Testis (tissue), 3 donors: ENCODE measurements around the gene PXDN. TPM values are rescaled to one million over a fixed set of nuclear protein-coding genes. Genes with fewer than 3 reads are reported as not detected.
A peak's percentile ranks its signal among the peaks of the same experiment; 100 is the strongest.

Experiments
- DNase-seq: peaks from one replicate; pipeline ENCODE4 v3.0.0-alpha.2; 2019
- H3K27ac ChIP-seq, 2 donors: fragments of 200-600 bp; sonication (generic); one replicate each; pipeline ENCODE4 v1.5.1; 2019
- H3K27me3 ChIP-seq: fragments of 200-600 bp; sonication (generic); one replicate; pipeline ENCODE4 v1.5.1; 2019
- H3K36me3 ChIP-seq: fragments of 200-600 bp; sonication (generic); one replicate; pipeline ENCODE4 v1.5.1; 2017; ENCODE audit warnings: low read depth; ENCODE audit errors: missing control alignments
- H3K4me1 ChIP-seq: fragments of 200-600 bp; sonication (generic); one replicate; pipeline ENCODE4 v1.5.1; 2019
- H3K4me3 ChIP-seq, 2 donors: fragments of 200-600 bp; sonication (generic); one replicate each; pipeline ENCODE4 v1.5.1; 2017 to 2019
- H3K9me3 ChIP-seq: fragments of 200-600 bp; sonication (generic); one replicate; pipeline ENCODE4 v1.5.1; 2017
- POLR2A ChIP-seq: fragments of 450-650 bp; IDR thresholded peaks from one replicate; pipeline ENCODE4 v1.6.1; 2017; ENCODE audit warnings: antibody characterized with exemption, mild to moderate bottlenecking, moderate library complexity
- WGBS, 2 donors: methylation state at CpG; one replicate each; pipeline ENCODE4 v1.1.5; 2018; 5-methylcytosine and 5-hydroxymethylcytosine counted together
- intact Hi-C: fragments of 100-400 bp; cut with DNase I; formaldehyde crosslinking; loops from one replicate; pipeline ENCODE4 v1.15.1; 2023; ENCODE audit warnings: low total_unique reads
- polyA plus RNA-seq: library from polyadenylated mRNA; stranded (reverse); fragments of 350-450 nt; fragmentation: Illumina TruSeq; extraction: RNeasy Lipid Tissue Mini Kit (QIAGEN cat#74804); gene quantifications from one replicate; pipeline ENCODE4 v1.2.3, GENCODE V29; 2014; ENCODE audit warnings: low read depth, low replicate concordance; ENCODE audit not compliant: insufficient read depth
- total RNA-seq, 2 donors: library from RNA; depleted of rRNA; stranded (reverse); fragments of >200 nt; gene quantifications; one replicate each; pipeline ENCODE4 v1.2.3, GENCODE V29; 2016
- TF ChIP-seq, protein P1 (sequence below), 3 experiments: fragments of 450-650 bp in 2 of 3; fragments of 200-600 bp in 1 of 3; sonication (generic) in 1 of 3; IDR thresholded peaks; one replicate each; pipeline ENCODE4 v1.5.1; 2016 to 2019; ENCODE audit warnings: antibody characterized with exemption in 3 of 3, mild to moderate bottlenecking in 2 of 3, moderate library complexity in 1 of 3

Gene PXDN
- total and polyA plus RNA-seq, 3 donors from 2014 or later = 26.7 to 41.8 (median 33.8) TPM

GRCh38 chr2:1688161-1688560, 56.2 kb downstream of the PXDN start:
- no peak for TF ChIP-seq POLR2A
- TF ChIP-seq, protein P1, sequence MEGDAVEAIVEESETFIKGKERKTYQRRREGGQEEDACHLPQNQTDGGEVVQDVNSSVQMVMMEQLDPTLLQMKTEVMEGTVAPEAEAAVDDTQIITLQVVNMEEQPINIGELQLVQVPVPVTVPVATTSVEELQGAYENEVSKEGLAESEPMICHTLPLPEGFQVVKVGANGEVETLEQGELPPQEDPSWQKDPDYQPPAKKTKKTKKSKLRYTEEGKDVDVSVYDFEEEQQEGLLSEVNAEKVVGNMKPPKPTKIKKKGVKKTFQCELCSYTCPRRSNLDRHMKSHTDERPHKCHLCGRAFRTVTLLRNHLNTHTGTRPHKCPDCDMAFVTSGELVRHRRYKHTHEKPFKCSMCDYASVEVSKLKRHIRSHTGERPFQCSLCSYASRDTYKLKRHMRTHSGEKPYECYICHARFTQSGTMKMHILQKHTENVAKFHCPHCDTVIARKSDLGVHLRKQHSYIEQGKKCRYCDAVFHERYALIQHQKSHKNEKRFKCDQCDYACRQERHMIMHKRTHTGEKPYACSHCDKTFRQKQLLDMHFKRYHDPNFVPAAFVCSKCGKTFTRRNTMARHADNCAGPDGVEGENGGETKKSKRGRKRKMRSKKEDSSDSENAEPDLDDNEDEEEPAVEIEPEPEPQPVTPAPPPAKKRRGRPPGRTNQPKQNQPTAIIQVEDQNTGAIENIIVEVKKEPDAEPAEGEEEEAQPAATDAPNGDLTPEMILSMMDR (IDR thresholded peaks at IDR 0.05) = no peak
- 95 to 96% methylated on average over 7 to 11 of the region's 11 CpGs for WGBS, 2 donors
- H3K36me3 ChIP-seq = no peaks in the 10 kb centered on the region
- no peak for DNase-seq
- H3K9me3 ChIP-seq = no peaks in the 10 kb centered on the region
- H3K27ac ChIP-seq = no peak overlapping the region
- H3K4me1 ChIP-seq = no peaks in the 10 kb centered on the region
- no peak overlapping the region for H3K4me3 ChIP-seq
- intact Hi-C loops = no loop called here
- no peaks in the 10 kb centered on the region for H3K27me3 ChIP-seq

- intact Hi-C loops = no loop called here
- no peaks in the 10 kb centered on the region for H3K27me3 ChIP-seq
- H3K36me3 ChIP-seq = no peaks in the 10 kb centered on the region
- no peak for DNase-seq
- no peak overlapping the region for H3K27ac ChIP-seq
- H3K9me3 ChIP-seq = no peaks in the 10 kb centered on the region
- 93 to 95% methylated on average over 14 of the region's 14 CpGs for WGBS, 2 donors
- no peaks in the 10 kb centered on the region for H3K4me1 ChIP-seq
- no peak overlapping the region for H3K4me3 ChIP-seq
- no peak for TF ChIP-seq POLR2A
- TF ChIP-seq, protein P1 (IDR thresholded peaks at IDR 0.05) = no peak
Measured at GRCh38 chr2:1687254-1687653, 57.1 kb downstream of the PXDN start.

GRCh38 chr2:1686784-1687105, 57.6 kb downstream of the PXDN start:
- intact Hi-C loops = no loop called here
- Histone ChIP-seq H3K27me3 (no peaks in the 10 kb centered on the region), H3K4me3 (no peak overlapping the region), H3K36me3 (no peaks in the 10 kb centered on the region), H3K9me3 (no peaks in the 10 kb centered on the region), H3K27ac (no peak overlapping the region), H3K4me1 (no peaks in the 10 kb centered on the region)
- no peak for DNase-seq
- WGBS, 2 donors = 85 to 90% methylated on average over 14 of the region's 14 CpGs
- TF ChIP-seq, protein P1 (IDR thresholded peaks at IDR 0.05) = no peak
- no peak for TF ChIP-seq POLR2A

DNA sequence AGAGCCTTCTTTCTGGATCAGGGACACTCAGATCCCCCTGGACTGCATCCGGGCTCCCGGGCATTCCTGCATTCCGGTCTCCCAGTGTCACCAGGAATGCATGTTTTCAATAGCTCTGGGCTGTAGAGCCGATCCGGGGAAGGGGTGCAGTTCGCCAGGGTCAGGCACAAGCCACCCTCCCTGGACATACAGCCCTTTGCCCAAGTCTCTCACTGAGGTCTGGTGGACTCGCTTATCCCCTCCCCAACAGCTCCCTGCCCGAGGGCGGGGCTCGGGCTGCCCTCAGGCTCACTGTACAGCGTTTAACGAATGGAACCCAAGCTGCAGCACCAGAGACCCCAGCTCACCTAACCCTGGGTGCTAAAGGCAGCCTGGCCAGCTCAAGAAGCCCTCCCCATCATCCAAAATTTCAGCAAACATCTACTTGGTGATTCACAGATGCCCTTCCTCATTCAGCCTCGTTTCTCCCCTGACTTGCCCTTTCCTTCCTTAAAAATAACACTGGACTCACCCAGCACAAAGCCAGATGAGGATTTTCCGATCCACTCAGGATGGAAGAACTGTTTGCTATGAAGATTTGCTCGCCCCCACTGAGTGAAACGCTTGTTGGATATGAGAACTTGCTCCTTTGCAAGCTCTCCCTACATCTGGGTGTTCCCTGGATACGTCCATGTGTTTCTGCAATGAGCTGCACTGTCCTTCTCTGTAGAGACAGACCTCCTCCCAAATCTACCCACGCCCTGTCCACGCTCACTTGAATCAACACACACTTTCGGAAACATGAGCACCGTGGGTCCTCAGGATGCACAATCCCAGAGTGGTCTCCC, 58.1 kb downstream of the PXDN start:
- intact Hi-C loops = no loop called here
- Histone ChIP-seq H3K27ac (no peak overlapping the region), H3K36me3 (no peaks in the 10 kb centered on the region), H3K4me1 (no peaks in the 10 kb centered on the region), H3K4me3 (no peak overlapping the region), H3K27me3 (no peaks in the 10 kb centered on the region), H3K9me3 (no peaks in the 10 kb centered on the region)
- TF ChIP-seq, protein P1 (IDR thresholded peaks at IDR 0.05) = no peak
- TF ChIP-seq POLR2A = no peak
- peak; percentile 7 for DNase-seq
- 88 to 90% methylated on average over 18 to 21 of the region's 21 CpGs for WGBS, 2 donors
